ENCODE results near the gene SUGP2.
"Not testable (repeated sequence)": the region's sequence is repeated elsewhere in the genome, so short reads cannot be mapped to it uniquely, and the experiment has no call there.

Gene SUGP2

DNA sequence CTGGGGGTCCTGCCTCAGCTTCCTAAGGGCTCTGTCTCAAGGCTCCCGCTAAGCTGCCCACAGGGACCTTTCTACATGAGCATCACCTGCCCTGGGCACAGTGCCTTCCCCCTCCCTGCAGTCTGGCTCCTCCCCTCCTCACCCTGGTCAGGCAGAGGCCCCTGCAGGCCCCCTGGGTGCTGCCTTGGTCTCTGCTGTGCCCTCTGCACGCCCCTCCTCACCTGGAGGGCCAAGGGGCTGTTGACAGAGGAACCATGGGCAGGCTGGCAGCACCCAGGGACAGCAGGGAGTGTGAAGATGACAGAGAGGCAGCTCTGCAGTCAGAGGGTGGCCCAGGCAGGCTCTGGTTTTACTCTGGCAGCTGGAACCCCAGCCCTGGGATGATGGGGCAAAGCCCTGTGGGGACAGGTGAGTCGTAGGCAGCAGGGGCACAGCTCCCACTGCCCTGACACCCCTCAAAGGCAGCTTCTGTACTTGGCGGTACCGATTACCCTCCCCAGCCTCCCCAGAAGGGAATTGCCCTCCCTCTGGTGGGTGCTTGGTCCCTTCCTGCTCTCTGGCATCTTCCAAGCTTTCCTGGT, 43.1 kb downstream of the SUGP2 start:
- DNase-seq (ENCODE audit: low read depth): no peak

DNA sequence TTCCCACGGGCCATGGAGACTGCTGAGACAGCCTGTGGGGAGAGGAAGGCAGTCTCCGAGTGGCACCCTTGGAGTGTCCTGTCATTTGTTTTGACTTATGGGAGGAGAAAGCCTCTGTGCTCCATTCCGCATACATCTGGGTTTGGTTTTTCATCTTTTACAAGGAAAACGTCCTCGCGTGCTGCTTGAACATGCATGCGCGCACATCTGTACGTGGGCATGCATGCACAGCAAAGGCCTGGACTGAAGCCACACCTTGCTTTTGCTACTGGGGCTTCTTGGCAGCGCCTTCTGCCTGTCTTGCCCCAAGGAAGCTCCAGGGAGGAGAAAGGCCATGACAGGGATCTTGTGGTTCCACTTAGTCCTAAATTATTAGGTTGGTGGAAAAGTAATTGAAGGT, 44.0 kb downstream of the SUGP2 start:
- DNase-seq (ENCODE audit: low read depth): no peak

DNA sequence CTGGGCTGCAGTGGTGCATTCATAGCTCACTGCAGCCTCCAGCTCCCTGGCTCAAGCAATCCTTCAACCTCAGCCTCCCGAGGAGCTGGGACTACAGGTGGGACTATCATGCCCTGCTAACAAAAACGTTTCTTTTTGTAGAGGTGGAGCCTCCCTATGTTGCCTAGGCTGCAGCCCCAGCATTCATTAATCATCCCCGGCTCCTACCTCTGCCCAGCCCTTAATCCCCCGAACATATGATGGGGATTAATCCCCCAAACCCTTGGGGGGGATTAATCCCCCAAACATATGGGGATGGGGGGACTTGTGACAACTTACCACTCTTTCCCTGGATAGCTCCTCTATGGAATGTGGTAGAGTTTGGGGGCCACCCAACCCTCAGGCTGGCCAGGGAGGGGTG, 45.9 kb downstream of the SUGP2 start:
- DNase-seq (ENCODE audit: low read depth): no peak

DNA sequence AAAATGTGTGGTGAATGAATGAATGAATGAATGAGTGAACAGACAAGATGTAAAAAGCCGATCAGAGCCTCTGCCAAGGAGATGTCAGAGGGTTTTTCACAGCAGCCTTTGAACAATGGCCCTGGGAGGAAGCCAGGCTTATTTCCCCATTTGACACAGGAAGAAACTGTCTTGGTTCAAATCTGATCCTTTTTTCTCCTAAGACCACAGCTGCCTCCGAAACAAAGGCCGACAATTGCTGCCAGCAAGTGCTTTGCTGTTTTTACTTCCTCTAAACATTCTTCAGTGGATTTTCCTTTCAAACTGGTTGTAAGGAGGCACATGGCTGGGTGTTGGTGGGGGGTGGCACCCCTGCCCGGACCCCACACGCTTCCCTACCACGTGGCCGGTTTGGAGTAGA, 48.1 kb downstream of the SUGP2 start:
- no peak for DNase-seq (ENCODE audit: low read depth)

DNA sequence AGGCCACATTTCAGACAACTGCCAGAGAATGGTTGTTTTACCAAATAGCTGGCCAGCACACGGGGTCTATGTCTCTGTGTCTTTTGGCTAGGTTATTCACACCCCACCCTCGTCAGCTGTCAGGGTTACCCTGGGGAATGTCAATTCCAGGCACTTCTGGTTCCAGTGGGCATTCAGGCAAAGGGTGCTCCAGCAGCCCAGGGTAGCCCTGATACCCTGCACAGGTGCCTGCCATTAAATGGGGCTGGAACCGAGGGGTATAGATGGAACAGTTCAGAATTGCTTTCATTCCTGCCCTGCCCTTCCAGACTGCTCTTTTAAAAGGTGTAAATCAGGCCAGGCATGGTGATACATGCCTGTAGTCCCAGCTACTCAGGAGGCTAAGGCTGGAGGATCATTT, 49.1 kb downstream of the SUGP2 start:
- DNase-seq (ENCODE audit: low read depth): no peak

DNA sequence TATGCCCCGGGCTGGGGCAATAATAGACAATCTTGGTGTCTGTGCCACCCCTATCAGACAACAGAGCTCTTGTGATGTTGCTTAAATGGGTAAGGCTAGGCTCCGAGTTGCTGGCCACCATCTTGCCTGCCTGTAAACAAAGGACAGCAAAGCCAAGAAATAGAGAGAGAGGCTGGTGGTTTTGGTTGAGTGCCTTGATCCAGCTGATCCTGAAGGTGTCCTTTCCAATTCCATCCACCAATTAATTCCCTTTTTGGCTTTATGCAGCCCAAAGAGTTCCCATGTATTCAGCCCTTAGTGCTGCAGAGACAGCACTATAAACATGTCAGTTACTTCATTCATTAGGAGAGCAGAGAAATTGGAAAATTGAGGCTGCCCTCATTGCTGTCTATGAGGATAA, 50.6 kb downstream of the SUGP2 start:
- no peak for DNase-seq (ENCODE audit: low read depth)

DNA sequence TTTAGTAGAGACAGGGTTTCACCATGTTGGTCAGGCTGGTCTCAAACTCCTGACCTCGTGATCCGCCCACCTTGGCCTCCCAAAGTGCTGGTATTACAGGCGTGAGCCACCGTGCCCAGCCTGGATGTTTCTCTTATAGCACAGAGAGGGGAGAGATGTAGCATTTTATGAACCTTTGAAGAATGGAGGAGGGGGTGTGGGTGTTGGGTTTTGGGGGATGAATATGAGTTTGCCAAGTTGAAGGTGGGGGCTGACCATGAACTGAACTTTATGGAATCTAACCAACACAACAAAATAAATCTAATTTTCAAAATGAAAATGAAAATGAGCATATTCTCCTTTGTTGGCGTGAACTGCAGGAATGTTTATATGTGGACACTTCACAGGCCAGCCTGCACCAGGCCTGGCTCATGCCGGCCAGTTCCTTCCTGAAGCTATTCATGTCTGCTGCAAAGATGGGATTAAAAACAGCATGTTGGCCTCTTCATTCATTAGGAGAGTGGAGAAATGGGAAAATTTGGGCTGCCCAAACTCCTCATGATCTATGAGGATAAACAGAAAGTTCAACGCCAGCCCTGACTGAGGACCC, 52.8 kb downstream of the SUGP2 start:
- DNase-seq (ENCODE audit: low read depth): no peak

DNA sequence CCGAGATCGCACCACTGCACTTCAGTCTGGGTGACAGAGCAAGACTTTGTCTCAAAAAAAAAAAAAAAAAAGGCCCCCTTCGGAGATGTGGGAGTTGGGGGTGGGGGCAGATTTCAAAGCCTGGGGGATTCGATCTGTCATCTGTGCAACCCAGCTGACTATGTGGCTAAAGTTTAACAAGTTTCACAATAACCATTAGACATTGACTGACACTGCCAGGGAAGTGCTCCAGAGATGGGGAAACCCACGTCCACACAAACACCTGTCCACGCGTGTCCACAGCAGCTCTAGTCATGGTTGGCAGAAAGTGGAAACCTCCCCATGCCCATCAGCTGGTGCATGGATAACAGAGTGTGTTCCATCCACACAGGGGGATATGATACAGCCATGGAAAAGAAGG, 54.7 kb downstream of the SUGP2 start:
- no peak for DNase-seq (ENCODE audit: low read depth)

DNA sequence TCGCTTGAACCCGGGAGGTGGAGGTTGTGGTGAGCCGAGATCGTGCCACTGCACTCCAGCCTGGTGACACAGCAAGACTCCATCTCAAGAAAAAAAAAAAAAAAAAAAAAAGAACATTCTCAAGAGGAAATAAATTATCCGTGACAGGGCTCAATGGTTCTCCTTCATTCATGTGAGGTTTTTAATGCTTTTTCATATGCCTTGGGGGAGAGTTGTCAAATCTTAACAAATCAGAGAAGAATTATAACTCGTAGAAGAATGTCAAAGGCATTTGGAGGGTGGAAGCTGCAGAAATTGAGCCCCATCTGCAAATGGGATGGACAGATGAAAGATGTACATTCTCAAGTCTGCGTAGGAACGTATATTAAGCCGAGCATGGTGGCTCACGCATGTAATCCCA, 57.4 kb downstream of the SUGP2 start:
- no peak for DNase-seq (ENCODE audit: low read depth)

DNA sequence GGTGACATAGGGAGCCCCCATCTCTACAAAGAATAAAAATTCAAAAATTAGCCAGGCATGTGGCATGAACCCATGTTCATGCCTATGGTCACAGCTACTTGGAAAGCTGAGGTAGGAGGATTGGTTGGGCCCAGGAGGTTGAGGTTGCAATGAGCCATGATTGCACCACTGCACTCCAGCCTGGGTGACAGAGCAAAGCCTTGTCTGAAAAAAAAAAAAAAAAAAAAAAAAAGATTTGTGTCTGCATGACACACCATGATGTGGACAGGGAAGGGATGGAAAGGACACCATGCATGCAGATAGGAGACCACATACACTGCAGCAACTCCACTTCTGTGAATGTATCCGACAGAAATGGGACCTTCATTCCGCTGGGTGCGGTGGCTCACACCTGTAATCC, 58.3 kb downstream of the SUGP2 start:
- DNase-seq (ENCODE audit: low read depth): no peak

DNA sequence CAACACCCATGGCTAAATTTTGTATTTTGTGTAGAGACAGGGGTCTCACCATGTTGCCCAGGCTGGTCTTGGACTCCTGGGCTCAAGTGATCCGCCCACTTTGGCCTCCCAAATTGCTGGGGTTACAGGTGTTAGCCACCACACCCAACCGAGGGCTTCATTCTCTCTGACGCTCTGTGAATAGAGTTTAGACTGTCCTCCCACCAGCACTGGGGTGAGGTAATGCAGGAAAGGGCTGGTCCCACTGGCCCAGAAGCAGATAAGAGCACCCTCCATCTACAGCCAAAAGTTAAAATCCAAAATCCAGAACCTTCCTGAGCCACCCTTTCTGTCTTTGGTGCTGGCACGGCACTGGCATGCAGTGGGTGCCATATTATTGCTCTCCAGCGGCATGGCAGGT, 60.5 kb downstream of the SUGP2 start:
- DNase-seq (ENCODE audit: low read depth): no peak

DNA sequence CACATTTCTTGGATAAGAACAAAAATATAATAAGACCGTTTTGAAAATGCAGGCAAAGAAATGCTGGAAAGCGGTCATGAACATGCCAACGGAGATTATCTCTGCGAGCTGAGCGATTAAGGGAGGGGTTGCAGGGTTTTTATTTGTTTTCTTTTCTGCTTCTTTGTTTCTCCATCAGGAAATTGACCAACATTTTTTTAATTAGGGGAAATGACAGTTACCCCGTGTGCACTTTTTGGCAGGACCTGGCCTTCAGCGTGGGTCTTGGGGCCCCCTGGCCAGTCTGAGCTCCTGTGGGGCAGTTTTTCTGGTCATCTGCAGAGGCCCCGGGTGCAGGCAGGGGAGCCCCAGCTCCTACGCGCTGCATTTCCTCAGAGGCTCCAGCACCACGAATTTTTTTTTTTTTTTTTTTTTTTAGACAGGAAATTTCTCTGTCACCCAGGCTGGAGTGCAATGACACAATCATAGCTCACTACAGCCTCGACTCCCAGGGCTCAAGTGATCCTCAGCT, 61.0 kb downstream of the SUGP2 start:
- DNase-seq (ENCODE audit: low read depth): no peak

DNA sequence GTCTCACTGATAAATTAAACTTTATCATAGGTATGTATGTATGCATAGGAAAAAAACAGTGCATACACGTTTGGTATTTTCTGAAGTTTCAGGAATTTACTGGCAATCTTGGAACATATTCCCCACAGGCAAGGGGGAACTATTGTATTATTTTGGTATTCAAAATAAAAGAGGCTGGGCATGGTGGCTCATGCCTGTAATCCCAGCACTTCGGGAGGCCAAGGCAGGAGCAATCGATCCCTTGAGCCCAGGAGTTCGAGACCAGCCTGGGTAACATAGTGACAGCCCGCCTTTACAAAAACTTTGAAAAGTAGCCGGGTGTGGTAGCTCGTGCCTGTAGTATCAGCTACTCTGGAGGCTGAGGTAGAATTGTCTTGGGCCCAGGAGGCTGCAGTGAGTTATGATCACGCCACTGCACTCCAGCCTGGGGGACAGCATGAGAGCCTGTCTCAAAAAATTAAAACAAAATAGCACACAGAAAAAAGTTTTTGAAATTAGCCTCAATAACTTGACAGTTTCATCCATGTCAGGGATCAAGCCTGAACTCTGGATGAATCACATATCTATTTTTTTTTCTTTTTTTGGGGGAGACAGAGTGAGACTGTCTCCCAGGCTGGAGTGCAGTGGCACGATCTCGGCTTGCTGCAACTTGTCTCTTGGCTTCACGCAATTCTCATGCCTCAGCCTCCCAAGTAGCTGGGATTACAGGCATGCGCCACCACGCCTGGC, 63.2 kb downstream of the SUGP2 start:
- no peak for DNase-seq (ENCODE audit: low read depth)

DNA sequence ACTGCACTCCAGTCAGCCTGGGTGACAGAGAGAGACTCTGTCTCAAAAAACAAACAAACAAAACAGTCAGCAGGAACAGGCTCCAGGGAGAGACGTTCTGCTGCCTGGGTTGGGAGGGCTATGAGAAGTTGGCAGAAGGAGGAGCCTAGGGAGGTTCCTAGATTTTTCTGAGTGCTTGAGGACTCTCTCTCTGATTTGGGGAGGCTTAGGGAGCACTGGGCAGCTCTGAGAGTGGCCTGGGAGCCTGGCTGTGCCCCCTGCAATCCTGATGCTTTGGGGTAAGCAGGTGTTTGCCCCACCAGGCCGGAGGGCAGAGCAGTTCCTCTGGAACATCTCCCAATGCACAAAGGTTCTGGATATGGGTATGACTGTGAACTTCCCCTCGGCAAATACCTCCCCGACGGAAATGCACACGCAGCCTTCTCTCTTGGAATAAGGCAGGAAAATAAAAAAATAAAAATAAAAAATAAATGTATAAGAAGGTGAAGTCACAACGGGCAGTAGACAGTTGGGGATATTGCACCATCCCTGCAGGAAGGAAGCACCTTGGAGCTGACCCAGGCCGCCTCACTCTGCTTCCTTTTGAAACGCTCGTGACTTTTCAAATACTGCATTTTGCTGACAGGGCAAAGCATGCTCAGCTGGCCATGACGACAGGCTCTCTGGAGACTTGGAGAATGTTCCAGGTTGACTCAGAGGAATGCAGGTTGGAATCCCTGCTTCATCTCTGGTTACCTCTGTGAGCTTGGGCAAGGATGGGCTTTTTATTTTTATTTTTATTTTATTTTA, 65.8 kb downstream of the SUGP2 start:
- no peak for DNase-seq (ENCODE audit: low read depth)

DNA sequence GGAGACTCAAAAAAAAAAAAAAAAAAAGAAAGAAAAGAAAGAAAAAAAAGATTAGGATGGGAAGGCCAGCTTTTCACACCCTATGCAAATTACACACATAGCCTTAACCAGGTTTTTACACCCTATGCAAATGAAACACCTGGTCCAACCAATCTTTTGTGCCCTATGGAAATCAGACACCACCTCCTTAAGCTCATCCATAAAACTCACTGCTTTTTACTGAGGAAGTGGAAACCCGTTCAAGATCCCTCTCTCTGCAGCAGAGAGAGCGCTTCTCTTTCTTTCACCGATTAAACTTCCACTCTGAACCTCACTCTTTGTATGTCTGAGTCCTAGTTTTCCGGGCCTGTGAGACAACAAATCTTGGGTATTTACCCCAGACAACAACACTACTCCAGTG, 67.0 kb downstream of the SUGP2 start:
- DNase-seq (ENCODE audit: low read depth): no peak

DNA sequence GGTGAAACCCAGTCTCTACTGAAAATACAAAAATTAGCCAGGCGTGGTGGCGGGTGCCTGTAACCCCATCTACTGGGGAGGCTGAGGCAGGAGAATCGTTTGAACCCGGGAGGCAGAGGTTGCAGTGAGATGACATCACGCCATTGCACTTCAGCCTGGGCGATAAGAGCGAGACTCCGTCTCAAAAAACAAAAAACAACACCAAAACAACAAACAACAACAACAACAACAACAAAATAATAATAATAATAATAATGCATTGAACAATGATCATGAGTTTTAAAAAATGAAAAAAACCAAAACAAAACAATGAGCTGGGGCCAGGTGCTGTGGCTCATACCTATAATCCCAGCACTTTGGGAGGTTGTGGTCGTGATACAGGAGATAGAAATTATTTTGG, 69.2 kb downstream of the SUGP2 start:
- no peak for DNase-seq (ENCODE audit: low read depth)

DNA sequence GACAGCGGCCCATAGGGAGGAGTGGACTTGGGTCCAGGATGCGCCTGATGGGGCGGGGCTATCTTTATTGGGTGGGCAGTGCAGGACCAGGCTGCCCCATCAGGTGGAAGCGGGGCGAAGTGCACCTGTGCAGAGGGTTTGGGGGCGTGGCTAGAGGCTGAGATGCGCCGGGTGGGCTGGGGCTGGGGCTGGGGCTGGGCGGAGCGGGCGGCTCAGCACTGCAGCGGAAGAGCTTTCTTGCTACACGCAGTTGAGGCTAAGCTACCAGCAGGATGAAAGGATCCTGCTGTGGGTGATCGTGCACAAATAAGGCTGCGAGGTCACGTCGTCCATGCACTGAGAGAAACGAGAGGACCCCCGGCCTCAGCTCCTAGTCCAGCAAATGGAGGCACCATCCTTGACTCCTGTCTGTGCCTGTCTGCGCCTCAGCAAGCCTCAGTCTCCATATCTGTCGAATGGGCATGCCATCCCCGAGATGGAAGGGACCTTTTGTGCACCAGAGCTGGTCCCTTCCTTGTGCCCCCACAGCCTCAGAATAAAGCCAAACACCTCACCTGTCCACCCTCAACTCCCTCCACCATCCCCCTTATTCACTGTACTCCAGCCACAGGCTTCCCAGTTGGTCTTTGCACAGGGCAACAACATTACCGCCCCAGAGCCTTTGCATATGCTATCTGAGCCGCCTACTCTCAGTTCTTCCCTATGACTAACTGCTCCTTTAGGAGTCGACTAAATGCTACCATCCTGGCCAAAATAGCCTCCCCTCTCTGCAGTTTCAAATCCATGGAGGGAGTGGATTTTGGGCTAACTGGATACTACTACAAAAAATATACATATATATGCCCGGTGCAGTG, 71.3 kb downstream of the SUGP2 start:
- DNase-seq (ENCODE audit: low read depth): no peak

DNA sequence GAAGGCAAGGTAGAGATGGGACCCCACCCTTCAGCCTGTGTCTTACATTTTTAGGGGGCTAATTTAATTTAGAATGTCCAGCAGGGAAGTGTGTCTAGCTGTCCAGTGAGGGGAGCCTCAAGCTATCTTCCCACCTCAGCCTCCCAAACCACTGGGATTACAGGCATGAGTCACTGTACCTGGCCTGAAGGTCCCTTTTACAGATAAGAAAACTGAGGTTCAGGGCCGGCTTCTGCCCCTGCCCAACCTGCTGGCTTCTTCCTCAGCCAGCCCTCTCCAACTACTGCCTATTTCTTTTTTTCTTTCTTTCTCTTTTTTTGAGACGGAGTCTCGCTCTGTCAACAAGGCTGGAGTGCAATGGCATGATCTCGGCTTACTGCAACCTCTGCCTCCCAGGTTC, 72.9 kb downstream of the SUGP2 start:
- no peak for DNase-seq (ENCODE audit: low read depth)

DNA sequence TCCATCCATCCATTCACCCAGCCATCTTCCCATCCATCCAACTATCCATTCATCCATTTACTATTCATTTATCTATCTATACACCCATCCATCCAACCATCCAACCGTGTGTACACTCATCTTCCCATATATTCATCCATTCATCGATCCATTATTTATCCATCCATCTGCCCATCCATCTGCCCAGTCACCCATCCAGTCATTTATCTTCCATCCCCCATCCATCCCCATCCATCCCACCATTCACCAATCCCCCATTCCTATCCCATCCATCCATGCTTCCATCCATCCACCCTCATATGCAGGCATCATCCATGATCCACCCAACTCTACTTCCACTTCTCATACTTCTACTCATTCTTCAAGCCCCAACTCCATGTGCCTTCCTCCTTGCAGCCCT, 78.3 kb downstream of the SUGP2 start:
- no peak for DNase-seq (ENCODE audit: low read depth)

DNA sequence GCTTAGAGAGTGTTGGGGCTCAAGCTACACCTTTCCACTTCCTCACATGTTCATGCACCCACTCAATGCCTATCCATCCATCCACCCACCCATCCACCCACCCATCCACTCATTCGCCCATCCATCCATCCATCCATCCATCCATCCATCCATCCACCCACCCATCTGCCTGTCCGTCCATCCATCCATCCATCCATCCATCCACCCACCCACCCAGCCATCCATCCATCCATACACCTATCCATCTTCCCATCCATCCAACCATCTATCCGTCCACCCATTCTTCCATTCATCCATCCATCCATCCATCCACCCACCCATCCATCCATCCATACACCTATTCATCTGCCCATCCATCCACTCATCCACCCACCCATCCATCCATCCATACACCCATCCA, 79.2 kb downstream of the SUGP2 start:
- no peak for DNase-seq (ENCODE audit: low read depth)

DNA sequence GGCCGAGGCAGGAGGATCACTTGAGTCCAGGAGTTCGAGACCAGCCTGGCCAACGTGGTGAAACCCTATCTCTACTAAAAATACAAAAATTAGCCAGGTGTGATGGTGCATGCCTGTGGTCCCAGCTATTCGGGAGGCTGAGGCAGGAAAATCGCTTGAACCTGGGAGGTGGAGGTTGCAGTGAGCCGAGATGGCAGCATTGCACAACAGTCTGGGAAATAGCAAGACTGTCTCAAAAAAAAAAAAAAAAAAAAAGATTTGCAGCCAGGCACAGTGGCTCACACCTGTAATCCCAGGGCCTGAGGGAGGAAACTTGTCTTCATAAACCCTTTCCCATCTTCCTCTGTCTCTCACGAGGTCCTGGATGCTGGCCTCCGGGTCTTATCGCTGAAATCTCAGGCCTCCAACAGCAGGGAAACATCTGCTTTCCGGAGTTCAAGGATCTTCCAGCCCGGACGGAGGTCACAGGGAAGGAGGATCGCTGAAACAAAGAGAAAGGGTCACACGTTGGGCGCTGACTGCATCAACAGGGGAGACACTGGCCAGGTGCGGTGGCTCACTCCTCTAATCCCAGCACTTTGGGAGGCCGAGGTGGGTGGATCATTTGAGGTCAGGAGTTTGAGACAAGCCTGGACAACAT, 80.8 kb downstream of the SUGP2 start:
- not testable (repeated sequence) for DNase-seq (ENCODE audit: low read depth)

Measured in activated T-helper 9 cell treated with anti-CD3 and anti-CD28 coated beads, Interleukin-2, amount 50 U/mL, for 16 hours (primary cell).